HG03135 (cell line): ENCODE measurements around the gene TMEM117.

Experiments
- ATAC-seq: cut with Tn5 transposase; IDR thresholded peaks from one replicate; pipeline ENCODE4 v1.9.1; 2021; ENCODE audit warnings: mild to moderate bottlenecking, moderate library complexity; ENCODE audit not compliant: unreplicated experiment

TMEM117 gene

DNA sequence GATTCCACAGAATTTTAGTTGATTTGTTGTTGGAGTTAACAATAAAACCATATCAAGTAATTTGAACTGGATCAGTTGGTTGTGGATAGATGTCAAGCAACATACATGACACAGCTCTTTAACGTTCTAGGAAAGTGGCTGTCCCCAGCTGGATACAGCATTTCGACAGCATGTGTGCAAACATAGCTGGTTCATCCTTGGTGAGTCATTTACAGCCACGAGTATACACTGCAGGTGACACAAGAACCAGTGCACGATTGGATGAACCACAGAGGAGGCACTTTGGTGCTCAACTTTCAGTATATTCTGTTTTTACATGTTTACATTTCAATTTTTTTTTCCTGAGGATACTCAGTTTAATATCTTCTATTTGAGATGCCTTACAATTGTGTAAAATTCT is 242.4 kb downstream of the TMEM117 start:
- ATAC-seq, result no peak

DNA sequence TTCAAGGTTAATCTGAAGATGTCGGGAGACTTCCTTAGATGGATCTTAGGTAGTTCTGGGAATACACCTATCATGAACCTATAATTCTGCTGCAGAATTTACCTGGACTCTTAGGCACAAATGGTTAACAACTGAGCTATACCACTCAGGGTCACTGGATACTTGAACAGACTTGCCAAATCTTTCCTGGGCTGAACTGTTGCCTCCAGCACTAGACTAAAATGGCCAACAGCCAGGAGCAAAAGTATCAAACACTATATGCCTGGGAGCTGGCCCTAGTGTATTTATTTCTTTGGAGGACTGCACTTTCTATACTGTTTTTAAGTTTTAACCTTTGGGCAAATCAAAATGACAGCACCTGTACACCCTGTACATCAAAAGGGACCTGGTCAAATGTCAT is 252.8 kb downstream of the TMEM117 start:
- ATAC-seq, result no peak

DNA sequence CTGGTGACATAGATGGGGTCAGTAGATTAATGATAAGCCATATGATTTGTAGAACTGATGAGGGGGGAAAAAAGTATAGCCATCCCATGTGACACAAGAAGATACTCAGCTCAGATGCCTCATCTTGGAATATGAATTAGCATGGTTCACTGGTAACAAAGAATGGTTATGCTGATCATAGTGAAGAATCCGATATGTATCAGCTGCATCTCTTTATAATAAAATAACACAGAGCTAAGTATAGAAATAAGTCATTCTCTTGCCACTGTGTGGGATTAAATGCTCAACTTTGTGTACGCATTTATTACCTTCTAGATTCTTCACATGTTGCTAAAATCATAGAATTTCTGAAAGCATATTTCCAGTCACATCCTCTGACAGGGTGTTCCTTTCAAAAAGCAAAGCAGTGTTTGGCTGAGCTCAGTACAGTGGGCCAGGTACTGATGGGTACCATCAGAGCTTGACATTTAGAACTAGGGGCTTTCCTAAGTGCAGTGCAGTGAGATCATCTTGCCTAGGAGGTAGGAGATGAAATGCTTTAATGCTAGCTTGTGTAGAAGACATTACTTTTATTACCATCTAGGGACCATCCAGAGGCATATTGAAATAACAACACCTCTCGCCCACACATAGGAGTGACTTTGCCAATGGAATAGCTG is 256.2 kb downstream of the TMEM117 start:
- ATAC-seq, result no peak

DNA sequence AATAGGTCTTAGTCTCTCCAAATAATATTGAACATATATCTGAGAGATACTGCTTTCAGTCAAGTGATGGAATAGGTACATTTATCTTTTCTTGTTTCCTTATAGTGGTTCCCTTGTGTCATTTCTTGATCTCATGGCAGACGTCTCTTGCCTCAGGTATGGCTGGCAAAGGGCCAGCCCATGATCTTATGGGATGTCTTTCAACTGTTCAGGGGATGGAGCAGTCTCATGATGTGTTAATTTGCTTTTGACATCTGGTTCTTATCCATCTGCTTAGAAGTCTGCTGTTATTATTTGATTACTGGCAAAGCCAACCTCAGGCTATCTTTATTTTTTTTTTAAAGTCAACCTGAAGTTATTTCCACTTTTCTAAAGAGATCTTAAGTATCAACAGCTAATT is 262.9 kb downstream of the TMEM117 start:
- no peak for ATAC-seq

DNA sequence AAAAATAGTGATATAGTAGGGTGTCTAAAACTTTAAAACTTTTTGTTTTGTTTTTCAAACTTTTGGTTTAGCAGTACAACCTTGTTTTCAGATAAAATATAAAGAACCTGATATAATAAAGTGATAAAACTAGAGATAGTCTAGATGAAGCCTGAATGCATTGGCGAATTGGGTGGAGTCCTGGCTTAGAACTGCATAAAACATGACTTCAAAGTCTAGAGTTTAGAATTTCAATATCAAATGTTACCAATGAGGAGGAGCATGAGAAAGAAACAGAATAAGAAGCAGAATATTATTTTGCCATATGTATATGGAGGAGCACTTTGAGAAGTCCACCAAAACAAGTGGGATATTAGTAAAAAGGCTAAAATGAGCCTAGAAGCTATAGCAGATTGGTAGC is 263.6 kb downstream of the TMEM117 start:
- no peak for ATAC-seq

DNA sequence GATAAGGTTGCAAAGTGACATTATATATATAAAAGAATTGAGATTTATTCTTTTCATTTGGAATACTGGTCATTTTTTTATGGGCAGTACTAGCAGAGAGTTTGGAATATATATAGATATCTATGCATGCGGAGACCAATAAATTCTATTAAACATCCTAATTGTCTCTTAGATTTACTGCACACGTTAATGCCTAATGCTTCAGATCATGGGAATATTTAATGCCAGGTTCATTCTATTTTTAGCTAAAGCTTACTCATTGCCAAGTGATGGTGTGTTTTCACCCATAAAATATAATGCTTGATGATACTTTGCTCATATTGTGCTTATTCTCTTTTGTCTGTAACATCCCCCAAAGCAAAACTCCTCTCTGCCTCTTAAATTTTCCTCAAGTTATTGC is 264.4 kb downstream of the TMEM117 start:
- no peak for ATAC-seq

DNA sequence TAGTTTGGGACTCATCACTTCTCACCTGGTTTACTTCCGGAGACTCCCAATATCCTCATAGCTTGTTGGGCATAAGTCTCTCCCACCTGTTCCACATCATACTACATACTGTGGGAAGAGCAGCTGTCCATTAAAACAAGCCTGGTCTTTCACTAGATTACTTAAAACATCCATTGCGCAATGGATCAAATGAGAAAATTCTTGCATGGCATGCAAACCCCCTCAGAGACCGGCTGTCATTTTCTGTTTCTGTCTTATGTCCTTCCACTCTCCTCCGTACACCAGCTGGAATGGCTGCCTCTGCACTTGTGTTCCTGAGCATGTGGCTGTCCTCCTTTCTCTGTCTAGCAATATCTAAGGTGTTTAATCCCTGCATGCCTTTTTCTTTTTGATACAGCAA is 265.6 kb downstream of the TMEM117 start:
- no peak for ATAC-seq

DNA sequence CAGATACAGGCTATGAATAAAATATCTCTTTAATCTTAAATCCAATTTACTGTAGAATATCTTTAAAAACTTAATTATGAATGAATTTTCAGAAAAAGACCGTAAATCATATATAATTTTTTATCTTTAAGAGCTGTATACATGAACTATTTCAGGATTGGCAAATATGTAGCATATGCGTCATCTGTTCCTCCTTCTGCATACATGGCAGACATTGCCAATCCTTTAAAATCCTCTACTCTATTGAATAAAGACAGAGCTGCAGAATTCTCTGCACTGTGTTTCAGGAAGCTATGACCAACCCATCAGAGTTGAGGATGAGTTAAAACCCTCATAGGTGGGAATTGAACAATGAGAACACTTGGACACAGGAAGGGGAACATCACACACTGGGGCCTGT is 279.0 kb downstream of the TMEM117 start:
- no peak for ATAC-seq

DNA sequence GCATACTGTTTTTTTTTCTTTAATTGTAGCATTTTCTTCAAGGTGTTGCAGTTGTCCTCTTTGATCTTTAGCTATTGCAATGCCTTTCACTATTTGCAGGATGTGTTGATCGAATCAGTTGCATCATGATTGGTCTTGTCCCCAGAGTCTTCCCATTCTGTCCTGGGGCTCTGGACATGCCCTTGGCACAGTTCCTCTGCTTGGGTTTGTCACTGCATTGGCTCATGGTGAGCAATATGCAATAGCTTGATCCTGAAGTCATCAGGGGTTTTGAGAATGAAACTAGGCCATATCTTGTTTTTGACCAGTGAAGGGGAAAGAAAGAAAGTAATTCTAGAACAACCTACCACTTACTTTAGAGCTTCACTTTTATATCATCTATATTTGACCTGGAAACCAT is 281.5 kb downstream of the TMEM117 start:
- no peak for ATAC-seq

DNA sequence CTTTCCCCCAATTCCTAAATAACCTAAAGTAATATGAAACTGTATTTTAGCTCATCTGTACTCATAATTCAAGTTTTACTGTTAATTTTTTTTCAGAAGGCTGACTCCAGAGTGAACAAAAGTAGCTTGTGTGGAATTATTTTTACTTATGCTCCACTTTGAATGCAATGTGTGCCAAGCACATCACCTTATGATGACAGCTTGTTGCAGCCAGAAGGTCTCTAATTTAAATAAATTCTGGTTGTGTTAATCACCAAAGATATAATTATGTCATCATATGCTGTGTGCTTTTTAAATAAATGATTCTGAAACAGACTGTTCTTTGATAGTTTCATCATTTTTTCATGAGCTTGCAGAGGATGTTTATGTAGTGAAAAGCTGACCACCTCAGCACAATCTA is 283.1 kb downstream of the TMEM117 start:
- no peak for ATAC-seq

DNA sequence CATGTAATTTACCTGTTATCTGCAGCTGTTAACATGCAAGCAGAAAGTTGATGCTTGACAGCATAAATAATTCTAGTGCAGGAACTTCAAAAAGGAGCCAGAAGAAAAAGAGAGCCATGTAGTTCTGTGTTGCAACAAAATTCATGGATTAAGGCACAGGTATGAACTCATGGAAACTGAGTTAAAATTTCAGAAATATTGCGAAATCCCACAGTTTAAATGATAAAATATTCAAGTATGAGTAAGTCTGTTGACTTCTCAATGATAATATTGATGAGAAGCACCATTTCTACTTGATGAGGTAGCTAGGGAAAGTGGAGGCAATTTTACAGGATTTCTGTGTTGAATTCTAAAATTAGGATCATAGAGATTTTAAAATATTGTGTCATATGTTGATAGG is 290.9 kb downstream of the TMEM117 start:
- ATAC-seq, result no peak

DNA sequence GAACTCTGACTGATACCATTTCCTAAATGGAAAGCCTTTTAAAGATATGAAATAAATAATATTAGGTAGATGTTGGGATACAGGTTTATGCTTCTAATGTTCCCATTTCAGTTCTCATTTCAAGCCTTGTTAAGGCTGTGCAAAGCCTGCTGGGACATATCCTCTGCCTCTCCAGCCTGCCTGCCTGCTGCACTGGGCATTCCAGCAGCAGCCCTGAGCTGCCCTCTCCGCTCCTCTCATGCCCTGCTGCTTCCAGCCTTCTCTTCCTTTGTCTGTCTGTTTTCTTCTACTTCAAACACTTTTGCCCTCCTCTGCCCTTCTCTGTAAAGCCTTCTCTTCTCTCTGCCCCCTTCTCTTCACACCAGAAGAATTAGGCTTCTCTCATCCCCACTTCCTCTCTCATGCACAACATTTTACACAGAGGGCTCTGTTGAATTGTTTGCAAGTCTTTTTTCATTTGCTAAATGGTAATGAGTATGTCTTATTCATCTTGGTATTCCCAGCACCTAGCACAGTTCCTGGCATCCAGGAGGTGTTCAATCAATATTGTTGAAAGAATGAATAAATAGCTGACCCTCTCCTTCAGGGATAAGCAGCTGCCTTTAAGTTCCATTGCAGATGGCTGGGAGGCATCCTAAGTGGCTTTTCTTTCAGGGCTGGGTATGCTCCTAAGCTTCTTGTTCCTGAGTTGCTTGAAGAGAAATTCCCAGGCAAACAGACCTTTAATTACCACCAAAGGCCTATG is 292.3 kb downstream of the TMEM117 start:
- no peak for ATAC-seq

DNA sequence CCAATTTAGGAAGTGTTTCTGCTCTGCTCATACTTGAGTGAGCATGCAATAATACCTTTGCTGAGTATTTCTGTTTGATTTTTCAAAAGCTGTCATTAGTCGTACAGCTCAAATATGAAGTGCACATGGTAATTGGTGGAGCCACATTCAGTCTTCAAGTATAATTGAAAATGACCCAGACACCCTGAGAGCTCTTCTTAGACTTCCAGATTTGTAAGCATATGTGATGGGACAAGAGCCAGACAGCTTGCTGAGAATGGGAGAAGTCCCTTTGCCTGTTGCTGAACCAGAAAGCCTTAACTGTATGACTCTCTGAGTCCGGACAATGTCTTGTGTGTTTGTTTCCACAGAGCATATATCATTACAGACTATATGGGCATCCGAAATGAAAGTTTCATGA is 307.3 kb downstream of the TMEM117 start:
- no peak for ATAC-seq

DNA sequence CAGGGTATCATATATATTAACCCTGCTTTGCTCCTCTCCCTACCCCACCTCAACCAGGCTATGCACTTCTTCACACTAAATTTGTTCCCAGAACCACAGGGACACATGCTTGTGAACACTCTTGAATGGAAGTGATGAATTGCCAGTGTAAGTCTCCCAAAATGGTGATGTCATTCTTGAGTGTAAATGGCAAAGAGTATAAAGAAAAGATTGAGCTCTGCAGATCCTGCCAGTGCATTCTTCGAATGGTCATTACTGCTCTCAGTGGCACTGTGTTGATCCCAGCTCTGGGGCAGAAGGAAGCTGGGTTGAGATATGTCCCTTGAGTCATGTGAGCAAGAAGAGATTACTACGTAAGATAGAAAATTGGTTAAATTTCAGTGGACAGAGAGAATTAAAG is 313.1 kb downstream of the TMEM117 start:
- ATAC-seq, result no peak

DNA sequence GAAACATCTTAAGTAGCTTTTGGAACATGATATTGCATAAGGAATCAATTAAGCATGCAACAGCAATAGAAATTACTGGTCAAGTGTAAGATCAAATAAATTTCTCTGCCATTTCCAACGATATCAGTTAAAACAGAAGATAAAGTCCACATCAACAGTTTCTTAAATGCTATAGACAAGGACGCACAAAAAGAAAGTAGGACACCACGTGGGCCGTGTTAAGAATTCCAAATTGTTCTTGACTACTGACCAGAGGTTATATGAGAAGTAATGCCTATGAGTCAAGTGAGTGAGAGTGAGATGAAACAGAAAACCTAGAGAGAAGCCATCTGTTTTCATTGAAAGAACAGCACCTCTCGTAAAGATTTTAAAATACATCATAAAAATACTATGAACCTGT is 318.2 kb downstream of the TMEM117 start:
- no peak for ATAC-seq

DNA sequence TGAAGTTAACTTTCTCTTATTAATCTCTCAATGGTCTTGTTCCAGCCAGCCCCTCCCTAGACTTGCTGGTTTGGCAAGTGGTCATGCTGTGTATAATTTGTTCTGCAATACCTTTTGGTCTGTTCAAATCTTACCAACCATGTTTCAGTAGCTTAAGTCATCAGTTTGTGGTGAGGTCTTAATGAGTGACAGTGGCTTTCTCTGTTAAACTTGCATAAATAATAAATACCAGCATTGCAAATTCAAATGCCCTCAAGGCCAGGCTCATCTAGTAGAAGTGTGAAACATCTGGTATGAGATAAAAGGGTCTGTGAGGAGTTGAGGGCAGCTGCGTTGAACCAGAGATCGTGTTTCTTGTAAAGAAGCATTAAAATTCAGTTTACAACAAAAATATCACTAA is 319.5 kb downstream of the TMEM117 start:
- ATAC-seq, result no peak

DNA sequence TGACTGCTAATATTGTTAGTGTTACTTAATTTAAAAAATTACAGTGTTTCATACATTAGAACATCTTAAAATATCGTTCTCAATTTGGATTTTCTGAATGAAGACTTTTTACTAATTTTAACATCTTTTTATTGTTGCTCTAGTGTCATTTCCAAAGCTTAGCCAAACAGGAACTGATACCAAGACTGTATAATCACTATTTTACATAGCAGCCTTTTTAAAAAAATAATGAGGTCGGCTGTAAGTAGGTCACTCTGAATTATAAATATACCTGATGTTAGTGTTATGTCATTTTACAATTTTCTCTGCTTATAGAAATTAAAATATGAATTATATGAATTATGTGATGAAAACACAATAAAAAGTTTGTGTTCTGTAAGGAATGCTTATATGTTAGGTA is 321.5 kb downstream of the TMEM117 start:
- ATAC-seq, result peak; percentile 70

DNA sequence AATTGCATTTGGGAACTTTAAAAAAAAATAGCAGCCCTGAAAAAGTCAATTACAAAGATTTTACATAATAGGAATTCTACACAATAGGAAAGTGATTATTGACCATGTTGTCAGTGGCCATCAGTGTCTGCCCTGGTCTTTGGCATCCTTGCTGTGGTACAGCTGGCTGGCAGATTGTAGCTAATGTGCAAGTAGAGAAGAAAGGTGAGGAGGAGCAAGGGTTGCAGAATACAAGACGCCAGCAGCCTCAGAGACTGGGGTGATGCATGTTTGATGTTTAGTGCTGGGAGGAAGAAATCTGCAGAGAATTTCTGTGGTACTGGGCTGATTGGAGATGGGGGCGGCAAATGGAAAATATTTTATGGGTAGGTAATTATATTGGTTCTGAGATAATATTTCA is 322.9 kb downstream of the TMEM117 start:
- no peak for ATAC-seq

DNA sequence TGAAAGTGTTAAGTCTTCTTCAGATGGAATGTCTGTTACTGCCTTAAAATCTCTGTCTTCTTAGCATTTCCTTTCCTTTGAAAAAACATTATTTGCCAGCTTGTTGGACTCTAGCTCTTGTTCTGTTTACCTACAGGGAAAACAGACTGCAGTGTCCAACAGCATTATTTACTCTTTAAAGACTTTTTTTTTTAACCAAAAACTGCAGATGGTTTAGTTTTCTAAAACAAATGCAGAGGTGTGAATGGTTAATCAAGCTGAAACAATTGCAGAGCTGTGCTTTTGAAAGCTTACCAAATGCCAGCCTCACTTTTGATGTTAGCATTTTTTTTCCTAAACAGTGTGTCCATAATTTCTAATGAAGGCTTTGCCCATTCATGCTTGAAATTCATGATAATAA is 323.3 kb downstream of the TMEM117 start:
- ATAC-seq, result no peak

DNA sequence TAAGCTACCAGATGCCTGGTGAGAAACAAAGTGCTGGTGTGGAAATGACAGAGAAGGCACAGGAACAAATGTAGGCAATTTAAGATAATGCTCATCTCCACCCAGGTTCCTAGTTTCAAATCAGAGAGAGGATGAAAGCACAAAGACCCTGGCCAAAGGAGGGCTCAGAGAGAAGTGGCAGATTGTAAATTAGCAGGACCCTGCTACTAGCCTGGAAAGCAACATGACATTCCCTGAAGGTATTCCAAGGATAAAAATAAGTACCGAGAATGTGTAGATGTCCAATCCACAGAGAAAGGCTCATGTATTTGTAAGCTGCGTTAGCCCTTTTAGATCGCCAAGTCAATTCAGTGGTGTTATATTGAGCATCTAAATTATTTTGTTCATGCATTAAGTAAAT is 324.0 kb downstream of the TMEM117 start:
- ATAC-seq, result no peak

DNA sequence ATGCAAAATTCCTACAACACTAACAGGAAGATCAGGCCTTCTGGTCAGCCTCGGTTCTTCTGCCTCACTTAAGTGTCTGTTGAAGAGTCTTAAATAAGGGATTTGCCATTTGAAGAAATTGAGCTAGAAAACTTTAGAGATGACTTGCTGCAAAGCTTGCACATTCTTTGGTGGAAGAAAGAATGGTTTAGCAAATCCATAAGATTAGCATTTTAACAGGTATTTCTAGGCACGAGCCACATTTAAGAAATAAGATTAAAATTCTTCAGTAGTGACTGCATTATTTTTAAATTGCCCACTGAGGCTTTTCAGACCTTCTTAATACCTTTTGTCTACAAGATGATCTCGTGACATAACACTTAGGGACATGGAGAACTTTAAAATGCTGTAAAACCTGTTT is 327.1 kb downstream of the TMEM117 start:
- ATAC-seq, result no peak

DNA sequence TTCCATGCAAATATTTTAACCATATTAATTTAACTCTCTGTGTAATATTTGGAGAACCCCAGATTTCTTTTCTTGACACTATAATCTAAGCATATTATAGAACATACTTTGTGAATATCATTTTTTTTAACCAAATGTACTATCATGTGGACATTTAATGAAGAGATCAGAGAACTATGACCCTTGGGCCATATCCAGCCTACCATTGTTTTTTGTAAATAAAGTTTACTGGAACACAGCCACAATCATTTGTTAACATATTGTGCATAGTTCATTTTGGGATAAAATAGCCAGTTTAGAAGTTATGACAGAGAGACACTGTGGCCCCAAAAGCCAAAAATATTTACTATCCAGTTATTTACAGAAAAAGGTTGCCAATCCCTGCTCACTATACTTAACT is 338.2 kb downstream of the TMEM117 start:
- no peak for ATAC-seq
